HG03439 (cell line): Measurements from ENCODE around the gene CCR7.

Source experiments
- ATAC-seq: cut with Tn5 transposase; IDR thresholded peaks from one replicate; pipeline ENCODE4 v1.9.1; 2021; ENCODE audit warnings: mild to moderate bottlenecking, moderate library complexity; ENCODE audit not compliant: unreplicated experiment

Gene CCR7

GRCh38 chr17:40522250-40522960, 42.9 kb downstream of the CCR7 start:
- ATAC-seq: no peak

- ATAC-seq: no peak
Measured at GRCh38 chr17:40520991-40521453, 44.2 kb downstream of the CCR7 start.

GRCh38 chr17:40519089-40519775, 46.0 kb downstream of the CCR7 start:
- ATAC-seq: no peak

GRCh38 chr17:40518401-40519088, 46.7 kb downstream of the CCR7 start:
- ATAC-seq: no peak

- no peak for ATAC-seq
Measured at GRCh38 chr17:40517981-40518380, 47.3 kb downstream of the CCR7 start.

GRCh38 chr17:40517286-40517662, 48.0 kb downstream of the CCR7 start:
- no peak for ATAC-seq

GRCh38 chr17:40516581-40517285, 48.5 kb downstream of the CCR7 start:
- ATAC-seq: peak; percentile 61

- ATAC-seq: no peak
Measured at GRCh38 chr17:40515491-40516041, 49.7 kb downstream of the CCR7 start.

GRCh38 chr17:40515011-40515410, 50.3 kb downstream of the CCR7 start:
- no peak for ATAC-seq

GRCh38 chr17:40514013-40514875, 51.0 kb downstream of the CCR7 start:
- ATAC-seq: no peak

GRCh38 chr17:40511667-40512220, 53.5 kb downstream of the CCR7 start:
- ATAC-seq: no peak

- no peak for ATAC-seq
Measured at GRCh38 chr17:40511136-40511535, 54.1 kb downstream of the CCR7 start.

- ATAC-seq: no peak
Measured at GRCh38 chr17:40510328-40510648, 55.0 kb downstream of the CCR7 start.

- ATAC-seq: no peak
Measured at GRCh38 chr17:40509626-40510327, 55.5 kb downstream of the CCR7 start.

- no peak for ATAC-seq
Measured at GRCh38 chr17:40506786-40507185, 58.5 kb downstream of the CCR7 start.
